HG03469 (cell line): Measurements from ENCODE around the gene KSR2.
"Not testable (repeated sequence)": the region's sequence is repeated elsewhere in the genome, so short reads cannot be mapped to it uniquely, and the experiment has no call there.

ENCODE experiments used
- ATAC-seq: cut with Tn5 transposase; IDR thresholded peaks from one replicate; pipeline ENCODE4 v1.9.1; 2021; ENCODE audit warnings: mild to moderate bottlenecking, moderate library complexity, moderate number of reproducible peaks; ENCODE audit not compliant: unreplicated experiment

The KSR2 gene

GRCh38 chr12:117968826-117969659 lies at the start of gene KSR2:
Gene KSR2, minus strand, starts transcription at chr12:117968990. Its CDS starts 735 bp downstream, at chr12:117968255.
- ATAC-seq, result peak; percentile 69

- no peak for ATAC-seq
These were observed 49.1 kb upstream of the KSR2 start for GRCh38 chr12:118017926-118018325.

- ATAC-seq, result peak; percentile 94
These were observed 47.9 kb upstream of the KSR2 start, which contains the start of gene RFC5 for GRCh38 chr12:118016424-118017264. Gene RFC5, plus strand, starts transcription at chr12:118016703. Its CDS starts 125 bp downstream, at chr12:118016828.

- no peak for ATAC-seq
These were observed 47.2 kb upstream of the KSR2 start for GRCh38 chr12:118015944-118016343.

GRCh38 chr12:118015306-118015705 lies 46.5 kb upstream of the KSR2 start:
- ATAC-seq, result no peak

- no peak for ATAC-seq
These were observed 44.5 kb upstream of the KSR2 start for GRCh38 chr12:118013283-118013682.

- ATAC-seq, result no peak
These were observed 43.2 kb upstream of the KSR2 start for GRCh38 chr12:118011961-118012360.

GRCh38 chr12:118011377-118011776 lies 42.6 kb upstream of the KSR2 start:
- no peak for ATAC-seq

GRCh38 chr12:118010903-118011302 lies 42.1 kb upstream of the KSR2 start:
- ATAC-seq, result no peak

- not testable (repeated sequence) for ATAC-seq
These were observed 31.0 kb upstream of the KSR2 start for GRCh38 chr12:117999806-118000205.

GRCh38 chr12:117998719-117999118 lies 29.9 kb upstream of the KSR2 start:
- ATAC-seq, result no peak

- no peak for ATAC-seq
These were observed 26.0 kb upstream of the KSR2 start for GRCh38 chr12:117994551-117995438.

GRCh38 chr12:117986705-117987469 lies 18.1 kb upstream of the KSR2 start:
- no peak for ATAC-seq

- no peak for ATAC-seq
These were observed 16.4 kb upstream of the KSR2 start for GRCh38 chr12:117985182-117985581.

- no peak for ATAC-seq
These were observed 12.5 kb upstream of the KSR2 start for GRCh38 chr12:117981267-117981666.

- ATAC-seq, result no peak
These were observed 11.8 kb upstream of the KSR2 start for GRCh38 chr12:117980616-117981015.

- no peak for ATAC-seq
These were observed 8.6 kb upstream of the KSR2 start for GRCh38 chr12:117977373-117977772.

- no peak for ATAC-seq
These were observed 6.2 kb upstream of the KSR2 start for GRCh38 chr12:117975006-117975405.

- no peak for ATAC-seq
These were observed 3.5 kb upstream of the KSR2 start for GRCh38 chr12:117972301-117972700.

GRCh38 chr12:117970334-117970733 lies 1.5 kb upstream of the KSR2 start:
- ATAC-seq, result no peak
